Activated CD8-positive, alpha-beta T cell treated with anti-CD3 and anti-CD28 coated beads for 36 hours (primary cell): ENCODE data around the gene CNTNAP2. TPM values are rescaled to one million over a fixed set of nuclear protein-coding genes. Genes with fewer than 3 reads are reported as not detected.

Experiments used
- ATAC-seq: fragments of 200-7000 bp; cut with Tn5 transposase; one replicate; pipeline ENCODE4 v1.10.0; 2021; ENCODE audit warnings: mild to moderate bottlenecking, moderate library complexity
- CTCF ChIA-PET: fragments of 350-600 bp; sonication (Branson Sonifier 250); formaldehyde crosslinking; loops from one replicate; lab custom pipeline; 2021; ENCODE audit warnings: antibody characterized with exemption; lab: Charles Lee
- POLR2A ChIA-PET: fragments of 350-600 bp; sonication (Branson Sonifier 250); formaldehyde crosslinking; loops from one replicate; lab custom pipeline; 2021; ENCODE audit warnings: antibody characterized with exemption; lab: Charles Lee
- DNase-seq: peaks from one replicate; pipeline ENCODE4 v3.0.0-alpha.2; 2020
- H3K27ac Mint-ChIP-seq: one replicate; pipeline ENCODE4 v1.8.0; 2021; ENCODE audit warnings: mild to moderate bottlenecking, mixed read lengths
- H3K27me3 Mint-ChIP-seq: one replicate; pipeline ENCODE4 v1.8.0; 2021; ENCODE audit warnings: mixed read lengths
- H3K36me3 Mint-ChIP-seq: one replicate; pipeline ENCODE4 v1.8.0; 2021; ENCODE audit warnings: low read depth, mixed read lengths
- H3K4me1 Mint-ChIP-seq: one replicate; pipeline ENCODE4 v1.8.0; 2021; ENCODE audit warnings: low read depth, mixed read lengths
- H3K4me3 Mint-ChIP-seq: one replicate; pipeline ENCODE4 v1.8.0; 2021; ENCODE audit warnings: mild to moderate bottlenecking, moderate library complexity, mixed read lengths
- H3K9me3 Mint-ChIP-seq: one replicate; pipeline ENCODE4 v1.8.0; 2021; ENCODE audit warnings: mixed read lengths
- intact Hi-C: fragments of 100-400 bp; cut with micrococcal nuclease; formaldehyde crosslinking; loops from one replicate; pipeline ENCODE4 v1.10.0; 2022
- total RNA-seq, 2 experiments: library from RNA; stranded (reverse); gene quantifications; one replicate each; pipeline ENCODE4 v1.2.3, GENCODE V29; 2021
- TF ChIP-seq, protein P1 (sequence below): fragments of 200-600 bp; IDR thresholded peaks from one replicate; pipeline ENCODE4 v1.8.0; 2022; ENCODE audit warnings: antibody characterized with exemption, mild to moderate bottlenecking

The CNTNAP2 gene
- total RNA-seq, 2 experiments from 2014 or later, result not detected

DNA sequence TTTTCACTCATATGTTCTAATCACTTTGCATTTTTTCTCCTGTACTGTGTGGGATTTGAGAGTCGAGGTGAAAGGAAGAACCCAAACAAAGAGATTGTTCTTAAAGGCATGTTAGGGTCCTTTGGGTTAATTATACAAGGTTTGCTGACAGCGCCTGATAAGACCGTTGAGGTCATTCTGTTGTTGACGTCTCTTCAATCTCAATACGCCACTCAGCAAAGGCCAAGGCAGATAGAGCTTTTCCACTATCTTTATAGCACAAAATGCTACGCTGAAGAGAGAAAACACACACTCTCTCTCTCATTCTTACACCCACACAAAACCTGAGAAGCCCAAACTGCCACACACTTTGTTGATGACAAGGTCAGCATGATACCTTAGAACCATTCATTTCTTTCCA lies 228.7 kb downstream of the CNTNAP2 start:
- Mint-ChIP-seq H3K9me3 (peaks cover 1% of the 10 kb centered on the region), H3K36me3 (no peaks in the 10 kb centered on the region), H3K27me3 (no peaks in the 10 kb centered on the region), H3K4me3 (no peak overlapping the region), H3K4me1 (no peaks in the 10 kb centered on the region), H3K27ac (no peak overlapping the region)
- TF ChIP-seq, protein P1, sequence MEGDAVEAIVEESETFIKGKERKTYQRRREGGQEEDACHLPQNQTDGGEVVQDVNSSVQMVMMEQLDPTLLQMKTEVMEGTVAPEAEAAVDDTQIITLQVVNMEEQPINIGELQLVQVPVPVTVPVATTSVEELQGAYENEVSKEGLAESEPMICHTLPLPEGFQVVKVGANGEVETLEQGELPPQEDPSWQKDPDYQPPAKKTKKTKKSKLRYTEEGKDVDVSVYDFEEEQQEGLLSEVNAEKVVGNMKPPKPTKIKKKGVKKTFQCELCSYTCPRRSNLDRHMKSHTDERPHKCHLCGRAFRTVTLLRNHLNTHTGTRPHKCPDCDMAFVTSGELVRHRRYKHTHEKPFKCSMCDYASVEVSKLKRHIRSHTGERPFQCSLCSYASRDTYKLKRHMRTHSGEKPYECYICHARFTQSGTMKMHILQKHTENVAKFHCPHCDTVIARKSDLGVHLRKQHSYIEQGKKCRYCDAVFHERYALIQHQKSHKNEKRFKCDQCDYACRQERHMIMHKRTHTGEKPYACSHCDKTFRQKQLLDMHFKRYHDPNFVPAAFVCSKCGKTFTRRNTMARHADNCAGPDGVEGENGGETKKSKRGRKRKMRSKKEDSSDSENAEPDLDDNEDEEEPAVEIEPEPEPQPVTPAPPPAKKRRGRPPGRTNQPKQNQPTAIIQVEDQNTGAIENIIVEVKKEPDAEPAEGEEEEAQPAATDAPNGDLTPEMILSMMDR, result no peak
- DNase-seq (no peak), ATAC-seq (no peak)
- CTCF ChIA-PET, result no interaction called here
- POLR2A ChIA-PET, result no interaction called here
- intact Hi-C loops, result no loop called here

DNA sequence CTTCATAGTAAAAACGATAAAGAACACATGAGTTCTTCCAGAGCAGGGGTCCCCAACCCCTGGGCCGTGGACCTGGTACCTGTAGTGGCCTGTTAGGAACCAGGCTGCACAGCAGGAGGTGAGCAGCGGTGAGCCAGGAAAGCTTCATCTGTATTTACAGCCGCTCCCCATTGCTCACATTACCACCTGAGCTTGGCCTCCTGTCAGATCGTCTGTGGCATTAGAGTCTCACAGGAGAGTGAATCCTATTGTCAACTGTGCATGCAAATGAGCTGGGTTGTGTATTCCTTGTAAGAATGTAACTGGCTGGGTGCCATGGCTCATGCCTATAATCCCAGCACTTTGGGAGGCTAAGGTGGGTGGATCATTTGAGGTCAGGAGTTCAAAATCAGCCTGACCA lies 229.5 kb downstream of the CNTNAP2 start:
- DNase-seq, result no peak
- no peak overlapping the region for H3K27ac Mint-ChIP-seq
- no peak overlapping the region for H3K4me3 Mint-ChIP-seq
- TF ChIP-seq, protein P1, result no peak
- no peaks in the 10 kb centered on the region for H3K27me3 Mint-ChIP-seq
- intact Hi-C loops, result no loop called here
- no peaks in the 10 kb centered on the region for H3K36me3 Mint-ChIP-seq
- H3K4me1 Mint-ChIP-seq, result no peaks in the 10 kb centered on the region
- H3K9me3 Mint-ChIP-seq, result peaks cover 1% of the 10 kb centered on the region
- POLR2A ChIA-PET, result no interaction called here
- CTCF ChIA-PET, result no interaction called here
- no peak for ATAC-seq

DNA sequence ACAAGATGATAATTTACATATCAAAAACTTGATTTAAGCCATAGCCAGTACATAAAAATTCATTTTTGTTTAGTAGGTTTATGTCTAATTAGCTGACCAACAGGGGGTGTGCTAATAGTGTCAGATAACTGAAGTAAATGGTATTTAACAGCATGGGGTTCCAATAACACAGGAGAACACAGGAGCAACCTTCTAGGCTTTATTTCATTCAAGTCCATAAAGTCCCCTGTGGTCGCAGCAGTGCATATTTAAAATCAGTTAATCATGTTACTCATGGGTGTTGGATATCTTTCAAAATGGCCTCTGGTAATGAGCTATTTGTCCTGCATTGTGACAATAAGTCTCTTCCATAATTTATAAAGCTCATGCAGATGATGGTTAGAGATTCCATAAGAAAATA lies 238.6 kb downstream of the CNTNAP2 start:
- intact Hi-C loops, result no loop called here
- DNase-seq, result no peak
- H3K27ac Mint-ChIP-seq, result no peak overlapping the region
- ChIA-PET CTCF (no interaction called here), POLR2A (no interaction called here)
- H3K4me3 Mint-ChIP-seq, result no peak overlapping the region
- no peak for ATAC-seq
- H3K4me1 Mint-ChIP-seq, result no peaks in the 10 kb centered on the region
- TF ChIP-seq, protein P1, result no peak
- H3K27me3 Mint-ChIP-seq, result no peaks in the 10 kb centered on the region
- H3K36me3 Mint-ChIP-seq, result no peaks in the 10 kb centered on the region
- peaks cover 7% of the 10 kb centered on the region for H3K9me3 Mint-ChIP-seq

DNA sequence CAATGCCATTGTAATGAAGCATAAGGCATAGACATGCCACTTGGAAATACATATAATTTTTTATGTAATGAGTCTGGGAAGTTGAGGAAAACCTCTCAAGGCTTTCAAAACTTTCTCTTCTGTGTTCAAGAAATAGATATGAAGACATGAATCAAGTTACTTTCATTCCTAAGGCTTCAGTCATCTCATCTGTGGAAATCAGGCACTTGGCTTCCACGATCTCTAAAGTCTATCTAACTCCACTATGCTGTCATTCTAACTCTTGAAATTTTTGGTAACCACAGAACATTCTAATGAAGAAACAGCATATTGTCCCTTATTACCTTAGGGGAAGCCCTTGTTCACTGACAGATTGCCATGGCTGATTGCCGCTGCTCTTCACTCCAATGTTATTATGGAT lies 242.6 kb downstream of the CNTNAP2 start:
- no peak overlapping the region for H3K4me3 Mint-ChIP-seq
- H3K4me1 Mint-ChIP-seq, result no peaks in the 10 kb centered on the region
- ATAC-seq (no peak), DNase-seq (no peak)
- no peaks in the 10 kb centered on the region for H3K27me3 Mint-ChIP-seq
- H3K9me3 Mint-ChIP-seq, result peaks cover 6% of the 10 kb centered on the region
- H3K36me3 Mint-ChIP-seq, result no peaks in the 10 kb centered on the region
- TF ChIP-seq, protein P1, result no peak
- ChIA-PET CTCF (no interaction called here), POLR2A (no interaction called here)
- intact Hi-C loops, result no loop called here
- H3K27ac Mint-ChIP-seq, result no peak overlapping the region

DNA sequence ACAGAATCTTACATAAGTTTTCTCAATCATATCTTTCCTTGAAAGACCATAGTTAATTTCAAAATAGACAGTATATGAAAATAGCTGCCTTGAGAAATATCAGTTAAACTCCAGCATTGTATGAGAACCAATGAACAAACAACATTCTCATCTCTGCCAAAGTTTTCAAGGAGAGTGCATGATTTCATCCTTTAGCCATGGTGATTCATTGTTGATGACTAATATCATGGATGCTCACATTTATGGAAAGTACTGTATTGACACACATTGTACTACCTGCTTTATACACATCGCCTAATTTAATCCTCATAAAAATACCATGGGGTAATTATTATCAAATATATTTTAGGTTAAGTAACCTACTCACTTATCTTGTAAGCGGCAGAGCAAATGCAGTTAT lies 250.3 kb downstream of the CNTNAP2 start:
- ChIA-PET POLR2A (no interaction called here), CTCF (no interaction called here)
- H3K4me1 Mint-ChIP-seq, result no peaks in the 10 kb centered on the region
- no peak overlapping the region for H3K27ac Mint-ChIP-seq
- no peaks in the 10 kb centered on the region for H3K36me3 Mint-ChIP-seq
- no peak overlapping the region for H3K4me3 Mint-ChIP-seq
- no peak for ATAC-seq
- H3K9me3 Mint-ChIP-seq, result peaks cover 2% of the 10 kb centered on the region
- DNase-seq, result no peak
- intact Hi-C loops, result no loop called here
- H3K27me3 Mint-ChIP-seq, result no peaks in the 10 kb centered on the region
- TF ChIP-seq, protein P1, result no peak
